Tibial artery (tissue), 4 donors: ENCODE data around the gene NTSR1.

Source experiments
- DNase-seq, 2 donors: peaks; one replicate each; pipeline ENCODE4 v3.0.0-alpha.2; 2019
- H3K27ac ChIP-seq, 2 donors: fragments of 200-600 bp; sonication (generic) in 1 of 2; 1 replicate in 1 of 2; 2 replicates in 1 of 2; pipeline ENCODE4 v1.5.1; 2018 to 2019; ENCODE audit warnings: mild to moderate bottlenecking in 1 of 2
- H3K27me3 ChIP-seq, 2 donors: fragments of 200-600 bp; sonication (generic) in 1 of 2; one replicate each; pipeline versions ENCODE4 v1.5.1 to v1.6.0; 2016 to 2019
- H3K36me3 ChIP-seq, 3 donors: fragments of 200-600 bp; sonication (generic) in 2 of 3; one replicate each; pipeline ENCODE4 v1.5.1; 2016 to 2019; ENCODE audit warnings: mild to moderate bottlenecking in 2 of 3
- H3K4me1 ChIP-seq, 4 donors: fragments of 200-600 bp; sonication (generic) in 2 of 4; 1 replicate in 3 of 4; 2 replicates in 1 of 4; pipeline ENCODE4 v1.5.1; 2016 to 2019
- H3K4me3 ChIP-seq, 2 donors: fragments of 200-600 bp; sonication (generic) in 1 of 2; 1 replicate in 1 of 2; 2 replicates in 1 of 2; pipeline ENCODE4 v1.5.1; 2018 to 2019; ENCODE audit warnings: mild to moderate bottlenecking in 2 of 2
- H3K9me3 ChIP-seq, 3 donors: fragments of 200-600 bp; sonication (generic) in 1 of 3; one replicate each; pipeline ENCODE4 v1.5.1; 2016 to 2019
- intact Hi-C: fragments of 100-400 bp; cut with DNase I; formaldehyde crosslinking; loops from one replicate; pipeline ENCODE4 v1.15.0; 2023; ENCODE audit warnings: low total_unique reads
- TF ChIP-seq, protein P1 (sequence below), 2 experiments: fragments of 200-600 bp in 1 of 2; fragments of 450-650 bp in 1 of 2; IDR thresholded peaks; one replicate each; pipeline ENCODE4 v1.5.1; 2017 to 2019; ENCODE audit warnings: antibody characterized with exemption in 2 of 2, mild to moderate bottlenecking in 1 of 2, moderate library complexity in 1 of 2

NTSR1 gene

DNA sequence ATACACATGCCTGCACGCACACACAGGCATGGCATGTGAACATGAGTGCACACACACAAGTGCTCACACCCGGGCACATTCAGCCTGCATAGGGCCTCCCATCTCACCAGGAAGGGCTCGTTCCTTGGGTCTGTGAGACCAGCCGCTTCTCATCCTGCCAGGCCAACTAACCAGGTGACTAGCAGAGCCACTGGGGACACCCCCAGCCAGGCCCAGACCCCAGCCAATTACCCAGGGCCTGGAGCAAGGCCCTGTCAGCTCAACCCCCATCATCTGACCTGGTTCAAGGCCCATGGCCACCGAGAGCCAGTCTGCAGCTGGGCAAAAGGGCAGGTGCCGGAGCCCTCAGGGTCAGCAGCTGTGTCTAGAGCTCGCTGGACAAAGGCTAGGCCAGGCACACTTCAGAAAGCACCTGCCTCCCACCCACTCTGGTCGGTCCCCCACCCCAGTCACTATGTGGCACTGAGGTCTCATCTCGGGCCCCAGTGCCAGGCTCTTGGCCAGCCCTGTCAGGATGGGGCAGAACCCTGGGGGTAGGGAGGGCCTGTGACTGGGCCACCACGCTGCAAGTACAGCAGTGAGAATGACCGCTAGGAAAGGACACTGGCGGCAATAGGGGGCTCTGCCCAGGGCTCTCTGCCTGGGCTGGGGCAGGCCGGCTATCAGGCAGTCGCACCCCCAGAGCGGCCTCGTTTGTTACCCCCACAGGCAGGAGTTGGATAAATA, 60.9 kb downstream of the NTSR1 start:
- TF ChIP-seq, protein P1, sequence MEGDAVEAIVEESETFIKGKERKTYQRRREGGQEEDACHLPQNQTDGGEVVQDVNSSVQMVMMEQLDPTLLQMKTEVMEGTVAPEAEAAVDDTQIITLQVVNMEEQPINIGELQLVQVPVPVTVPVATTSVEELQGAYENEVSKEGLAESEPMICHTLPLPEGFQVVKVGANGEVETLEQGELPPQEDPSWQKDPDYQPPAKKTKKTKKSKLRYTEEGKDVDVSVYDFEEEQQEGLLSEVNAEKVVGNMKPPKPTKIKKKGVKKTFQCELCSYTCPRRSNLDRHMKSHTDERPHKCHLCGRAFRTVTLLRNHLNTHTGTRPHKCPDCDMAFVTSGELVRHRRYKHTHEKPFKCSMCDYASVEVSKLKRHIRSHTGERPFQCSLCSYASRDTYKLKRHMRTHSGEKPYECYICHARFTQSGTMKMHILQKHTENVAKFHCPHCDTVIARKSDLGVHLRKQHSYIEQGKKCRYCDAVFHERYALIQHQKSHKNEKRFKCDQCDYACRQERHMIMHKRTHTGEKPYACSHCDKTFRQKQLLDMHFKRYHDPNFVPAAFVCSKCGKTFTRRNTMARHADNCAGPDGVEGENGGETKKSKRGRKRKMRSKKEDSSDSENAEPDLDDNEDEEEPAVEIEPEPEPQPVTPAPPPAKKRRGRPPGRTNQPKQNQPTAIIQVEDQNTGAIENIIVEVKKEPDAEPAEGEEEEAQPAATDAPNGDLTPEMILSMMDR (IDR thresholded peaks at IDR 0.05) = no peak
- DNase-seq = no peak
- H3K36me3 ChIP-seq = no peaks in the 10 kb centered on the region
- no peak overlapping the region for H3K4me3 ChIP-seq
- no peaks in the 10 kb centered on the region for H3K9me3 ChIP-seq
- peaks cover 0 to 7% (median 0%) of the 10 kb centered on the region in 4 donors for H3K4me1 ChIP-seq
- intact Hi-C loops = loop anchor here (5.0 kb wide), 1 partner anchor 488 kb away; no protein-coding TSS in a partner anchor
- no peak overlapping the region for H3K27ac ChIP-seq
- H3K27me3 ChIP-seq = peaks cover 0 to 89% of the 10 kb centered on the region in 2 donors

DNA sequence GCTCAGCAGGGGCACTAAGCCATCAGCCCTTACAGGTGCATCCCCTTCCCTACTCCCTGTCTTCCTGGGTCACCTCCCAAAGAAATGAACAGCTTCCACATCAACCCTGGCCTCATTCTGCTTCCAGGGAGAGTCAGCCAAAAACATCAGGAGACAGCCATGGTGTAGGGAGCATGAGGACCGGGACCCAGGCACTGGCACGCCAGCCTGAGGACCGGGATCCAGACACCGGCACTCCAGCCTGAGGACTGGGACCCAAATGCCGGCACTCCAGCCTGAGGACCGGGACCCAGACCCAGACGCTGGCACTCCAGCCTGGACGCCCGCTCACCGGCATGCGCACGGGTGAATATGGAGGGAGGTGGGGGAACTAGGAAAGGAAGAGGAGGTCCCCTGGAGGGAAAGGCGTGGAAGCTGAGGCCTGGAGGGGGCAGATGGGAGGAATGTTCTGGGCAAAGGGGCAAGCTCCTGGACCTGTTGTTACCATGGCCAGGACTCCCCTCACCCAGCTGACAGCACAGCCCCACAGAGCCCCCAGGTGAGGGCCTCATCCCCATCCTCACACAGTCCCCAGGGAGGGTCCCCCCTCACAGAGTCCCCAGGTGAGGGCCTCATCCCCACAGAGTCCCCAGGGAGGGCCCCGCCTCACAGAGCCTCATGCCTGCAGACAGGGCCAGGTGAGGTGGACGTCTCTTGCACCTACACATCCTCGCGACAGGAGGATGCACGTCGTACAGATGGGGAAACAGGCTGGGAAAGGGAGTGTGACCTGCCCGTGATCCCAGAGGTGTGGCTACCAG, 61.7 kb downstream of the NTSR1 start:
- H3K27me3 ChIP-seq = peaks cover 0 to 89% of the 10 kb centered on the region in 2 donors
- no peak overlapping the region for H3K4me3 ChIP-seq
- intact Hi-C loops = no loop called here
- H3K9me3 ChIP-seq = no peaks in the 10 kb centered on the region
- no peak for DNase-seq
- no peaks in the 10 kb centered on the region for H3K36me3 ChIP-seq
- H3K27ac ChIP-seq = no peak overlapping the region
- H3K4me1 ChIP-seq = peaks cover 0 to 7% (median 0%) of the 10 kb centered on the region in 4 donors
- TF ChIP-seq, protein P1 (IDR thresholded peaks at IDR 0.05) = no peak

DNA sequence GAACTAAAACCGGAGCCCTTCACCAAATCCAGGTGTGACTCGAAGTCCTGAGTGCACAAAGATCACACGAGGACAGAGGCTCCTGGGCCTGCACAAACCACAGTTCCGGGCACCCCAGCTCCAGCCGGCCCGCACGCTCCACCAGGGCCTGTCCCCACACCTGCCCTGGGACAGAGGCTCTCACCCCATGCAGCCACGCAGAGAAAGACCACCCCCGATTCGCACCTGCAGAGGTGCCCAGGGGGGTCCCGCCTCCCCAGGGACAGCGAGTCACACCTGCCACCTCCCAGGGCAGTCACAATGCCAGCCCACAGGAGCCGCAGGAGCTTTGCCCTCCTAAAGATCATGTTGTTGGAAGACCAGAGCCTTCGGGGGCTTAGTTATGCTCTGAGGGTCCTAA, 62.3 kb downstream of the NTSR1 start:
- no peak for DNase-seq
- Histone ChIP-seq H3K4me1 (peaks cover 0 to 7% (median 0%) of the 10 kb centered on the region in 4 donors), H3K27ac (no peak overlapping the region), H3K9me3 (no peaks in the 10 kb centered on the region), H3K4me3 (no peak overlapping the region), H3K36me3 (no peaks in the 10 kb centered on the region), H3K27me3 (peaks cover 0 to 89% of the 10 kb centered on the region in 2 donors)
- intact Hi-C loops = no loop called here
- TF ChIP-seq, protein P1 (IDR thresholded peaks at IDR 0.05) = no peak

DNA sequence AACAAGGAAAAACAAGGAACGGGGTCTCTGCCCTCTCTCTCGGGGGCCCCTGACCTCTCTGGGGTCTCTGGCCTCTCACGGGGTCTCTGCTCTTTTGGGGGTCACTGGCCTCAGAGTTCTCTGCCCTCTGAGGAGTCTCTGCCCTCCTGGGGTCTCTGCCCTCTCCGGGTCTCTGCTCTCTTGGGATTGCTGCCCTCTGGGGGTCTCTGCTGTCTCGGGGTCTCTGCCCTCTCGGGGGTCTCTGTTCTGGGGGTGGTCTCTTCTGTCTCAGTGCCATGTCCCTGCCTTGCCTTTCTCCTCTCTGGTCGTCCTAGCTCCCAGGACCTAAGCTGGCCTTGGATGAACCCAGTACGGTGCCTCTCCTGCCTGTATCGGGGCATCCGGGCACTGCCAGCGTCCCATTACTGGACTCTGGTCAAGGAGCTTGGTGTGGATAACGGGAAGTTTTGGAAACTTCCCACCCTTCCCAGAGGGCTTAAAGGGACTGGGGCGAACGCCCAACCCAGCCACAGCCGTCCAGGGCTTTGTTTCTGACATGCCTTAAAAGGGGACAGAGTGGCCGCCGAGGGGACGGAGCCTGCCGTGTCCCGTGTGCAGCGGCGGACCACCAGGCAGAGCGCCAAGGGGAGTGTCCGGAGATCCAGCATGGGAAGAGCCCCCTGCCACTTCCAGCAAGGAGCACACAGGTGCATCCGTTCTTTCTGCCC, 62.9 kb downstream of the NTSR1 start:
- intact Hi-C loops = no loop called here

DNA sequence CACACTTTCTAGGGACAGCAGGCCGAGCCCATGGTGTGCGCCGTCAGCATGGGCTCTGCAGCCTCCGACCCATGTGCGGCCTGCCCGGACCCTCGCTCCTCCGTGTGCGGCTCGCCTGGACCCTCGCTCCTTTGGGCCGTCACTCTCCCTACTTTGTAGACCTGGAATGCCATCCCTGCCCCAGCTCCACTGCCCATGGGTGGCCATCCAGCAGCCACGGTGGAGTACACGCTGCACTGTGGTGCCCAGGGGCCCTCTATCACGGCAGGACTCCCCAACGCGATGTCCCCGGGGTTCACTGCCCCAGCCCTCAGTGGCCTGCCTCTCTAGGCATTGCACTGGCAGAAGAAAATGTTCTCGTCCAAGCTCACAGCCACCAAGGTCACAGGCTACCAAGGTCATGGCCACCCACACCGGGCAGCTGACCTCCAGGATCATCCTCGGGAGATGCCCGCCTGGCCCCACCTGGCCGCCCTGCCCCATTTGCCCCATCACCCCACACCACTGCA, 63.5 kb downstream of the NTSR1 start:
- intact Hi-C loops = no loop called here
- TF ChIP-seq, protein P1 (IDR thresholded peaks at IDR 0.05) = no peak
- Histone ChIP-seq H3K27ac (no peak overlapping the region), H3K36me3 (no peaks in the 10 kb centered on the region), H3K4me3 (no peak overlapping the region), H3K9me3 (no peaks in the 10 kb centered on the region), H3K4me1 (peaks cover 0 to 7% (median 0%) of the 10 kb centered on the region in 4 donors), H3K27me3 (peaks cover 0 to 85% of the 10 kb centered on the region in 2 donors)
- no peak for DNase-seq

More for the DNA sequence above, 62.9 kb downstream of the NTSR1 start:
- Histone ChIP-seq H3K27me3 (peaks cover 0 to 89% of the 10 kb centered on the region in 2 donors), H3K27ac (no peak overlapping the region), H3K4me3 (no peak overlapping the region), H3K9me3 (no peaks in the 10 kb centered on the region), H3K36me3 (no peaks in the 10 kb centered on the region), H3K4me1 (peaks cover 0 to 7% (median 0%) of the 10 kb centered on the region in 4 donors)
- no peak for DNase-seq
- TF ChIP-seq, protein P1 (IDR thresholded peaks at IDR 0.05) = no peak
